ENCODE results near the gene C20orf204. TPM values are rescaled to one million over a fixed set of nuclear protein-coding genes. Genes with fewer than 3 reads are reported as not detected.

C20orf204 gene
- total and polyA plus RNA-seq, 9 of the 15 experiments (the other 6 are each of a cell fraction or from before 2014, with no cell fraction given), result 0.11 to 1.1 (median 0.36) TPM; not detected in 2

- TF ChIP-seq PATZ1 (CRISPR knock-in tag; IDR thresholded peaks at IDR 0.05; ENCODE audit: borderline replicate concordance) (no peak), SMARCE1 (IDR thresholded peaks at IDR 0.05) (peak; percentile 32; the same call in 1 of the 2 replicates), NCOR1 (IDR thresholded peaks at IDR 0.05) (no peak), ARID3A (IDR thresholded peaks at IDR 0.05; ENCODE audit: borderline replicate concordance, low read depth, low read length) (no peak), ZBTB11 (CRISPR knock-in tag; IDR thresholded peaks at IDR 0.05) (peak in 1 of 3 experiments; percentile 50; a peak in 1 of 6 replicates), KDM4B (IDR thresholded peaks at IDR 0.05; ENCODE audit: borderline replicate concordance in 2 of 2, low read depth in 1 of 2) (0 out of 4 replicates have a peak, but pooled peaks of 1 of the 2 experiments have one; percentile 25), ZNF197 (CRISPR knock-in tag; IDR thresholded peaks at IDR 0.05; ENCODE audit: low read depth) (no peak), CUX1 (CRISPR knock-in tag; IDR thresholded peaks at IDR 0.05) (no peak), ZBTB1 (CRISPR knock-in tag; IDR thresholded peaks at IDR 0.05; ENCODE audit: borderline replicate concordance, low read depth) (no peak), CHD4 (IDR thresholded peaks at IDR 0.05; ENCODE audit: insufficient read depth, insufficient replicate concordance, low read depth, low read length, poor library complexity, severe bottlenecking) (peak; percentile 20)
These were observed 13.9 kb downstream of the C20orf204 start (continued) for GRCh38 chr20:64049878-64050260.
